GM19025 (cell line): ENCODE data around the gene OR8J1.
"Not testable (repeated sequence)": the region's sequence is repeated elsewhere in the genome, so short reads cannot be mapped to it uniquely, and the experiment has no call there.

Source experiments
- ATAC-seq: cut with Tn5 transposase; IDR thresholded peaks from one replicate; pipeline ENCODE4 v1.9.1; 2021; ENCODE audit warnings: mild to moderate bottlenecking, low read depth, moderate library complexity; ENCODE audit not compliant: unreplicated experiment

Gene OR8J1

GRCh38 chr11:56353991-56354390, at the start of gene OR8J1:
Gene OR8J1 (plus strand): TSS chr11:56354291. CDS start chr11:56360247, 5,956 bp downstream.
- no peak for ATAC-seq

- ATAC-seq, result no peak
Observed at GRCh38 chr11:56307836-56308235, 46.3 kb upstream of the OR8J1 start.

- no peak for ATAC-seq
Observed at GRCh38 chr11:56314844-56315243, 39.2 kb upstream of the OR8J1 start, which contains the start of gene OR8K3. Gene OR8K3 (plus strand): TSS chr11:56315144. CDS start chr11:56318307, 3,163 bp downstream.

- ATAC-seq, result no peak
Observed at GRCh38 chr11:56331861-56332491, 22.1 kb upstream of the OR8J1 start.

GRCh38 chr11:56333156-56333555, 20.9 kb upstream of the OR8J1 start:
- ATAC-seq, result no peak

- ATAC-seq, result no peak
Observed at GRCh38 chr11:56340289-56340688, 13.8 kb upstream of the OR8J1 start.

- no peak for ATAC-seq
Observed at GRCh38 chr11:56345739-56346138, 8.4 kb upstream of the OR8J1 start, which contains the start of gene OR8K1. Gene OR8K1 (plus strand): TSS chr11:56346039. CDS start chr11:56346039, 0 bp downstream.

GRCh38 chr11:56375324-56375723, 21.2 kb downstream of the OR8J1 start, which contains the start of gene OR8U1:
Gene OR8U1 (plus strand): TSS chr11:56375624. CDS start chr11:56375624, 0 bp downstream.
- ATAC-seq, result no peak

- no peak for ATAC-seq
Observed at GRCh38 chr11:56380120-56380519, 26.0 kb downstream of the OR8J1 start.

GRCh38 chr11:56394381-56394780, 40.3 kb downstream of the OR8J1 start:
- no peak for ATAC-seq

- ATAC-seq, result no peak
Observed at GRCh38 chr11:56396047-56396446, 42.0 kb downstream of the OR8J1 start.

GRCh38 chr11:56401858-56402461, 47.9 kb downstream of the OR8J1 start:
- ATAC-seq, result not testable (repeated sequence)

GRCh38 chr11:56404393-56404792, 50.3 kb downstream of the OR8J1 start:
- no peak for ATAC-seq

- no peak for ATAC-seq
Observed at GRCh38 chr11:56410801-56411200, 56.7 kb downstream of the OR8J1 start.
